Cardiac muscle cell (in vitro differentiated cells and primary cell): ENCODE results near the gene ARHGAP15. TPM values are rescaled to one million over a fixed set of nuclear protein-coding genes. Genes with fewer than 3 reads are reported as not detected.

Experiments used
- DNase-seq, 2 donors: peaks; one replicate each; pipeline versions ENCODE4 v3.0.0 to v3.0.0-alpha.2; 2010 to 2017; ENCODE audit warnings: low read depth in 1 of 2, low spot score in 1 of 2
- H3K27ac ChIP-seq: fragments of 200-600 bp; sonication (generic); 2 replicates; pipeline ENCODE4 v1.5.1; 2016
- H3K27me3 ChIP-seq: fragments of 200-600 bp; sonication (generic); 2 replicates; pipeline ENCODE4 v1.6.0; 2016; ENCODE audit warnings: control low read depth
- H3K36me3 ChIP-seq: fragments of 200-600 bp; sonication (generic); 2 replicates; pipeline ENCODE4 v1.5.1; 2016; ENCODE audit warnings: control low read depth
- H3K4me1 ChIP-seq: fragments of 200-600 bp; sonication (generic); 2 replicates; pipeline ENCODE4 v1.8.1; 2017; ENCODE audit warnings: low read depth, mild to moderate bottlenecking, mixed run types
- H3K4me3 ChIP-seq: fragments of 200-600 bp; sonication (generic); 2 replicates; pipeline ENCODE4 v1.5.1; 2016; ENCODE audit warnings: mild to moderate bottlenecking
- H3K9me3 ChIP-seq: fragments of 200-600 bp; sonication (generic); 2 replicates; pipeline ENCODE4 v1.5.1; 2017; ENCODE audit warnings: low read depth, mild to moderate bottlenecking, control low read depth
- polyA plus RNA-seq: library from polyadenylated mRNA; unstranded; fragments of >200 nt; fragmentation: Nextera tagmentation; extraction: Ambion mirVana; gene quantifications from 2 replicates; pipeline ENCODE4 v1.2.1, GENCODE V29; 2016
- total RNA-seq: library from RNA; depleted of rRNA; stranded (reverse); fragments of >200 nt; gene quantifications from 2 replicates; pipeline ENCODE4 v1.2.3, GENCODE V29; 2016
- TF ChIP-seq, protein P1 (sequence below): IDR thresholded peaks from 2 replicates; pipeline ENCODE4 v1.5.1; 2012; ENCODE audit warnings: low read depth, mild to moderate bottlenecking, low read length

ARHGAP15 gene
- total and polyA plus RNA-seq, 2 experiments from 2014 or later: not detected

DNA sequence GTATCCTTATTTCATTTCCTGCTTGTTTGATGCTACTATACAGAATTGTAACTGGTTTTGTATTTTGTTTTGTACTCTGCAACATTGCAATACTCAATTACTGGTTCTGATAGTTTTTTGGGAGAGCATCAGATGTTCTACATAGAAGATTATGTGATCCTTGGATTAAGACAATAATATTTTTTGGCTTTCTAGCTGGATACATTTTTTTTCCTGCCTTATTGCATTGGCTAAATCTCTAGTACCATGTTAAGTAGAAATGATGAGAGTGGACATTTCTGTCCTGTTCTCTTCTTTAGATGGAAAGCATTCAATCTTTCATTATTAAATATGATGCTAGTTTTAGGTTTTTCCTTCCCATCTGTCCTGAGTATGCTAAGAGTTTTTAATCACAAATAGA is 523.5 kb downstream of the ARHGAP15 start:
- H3K4me3 ChIP-seq: no peak overlapping the region
- H3K36me3 ChIP-seq: no peaks in the 10 kb centered on the region
- no peak overlapping the region for H3K27ac ChIP-seq
- H3K4me1 ChIP-seq: no peaks in the 10 kb centered on the region
- DNase-seq: no peak
- no peaks in the 10 kb centered on the region for H3K27me3 ChIP-seq
- H3K9me3 ChIP-seq: no peaks in the 10 kb centered on the region
- TF ChIP-seq, protein P1, sequence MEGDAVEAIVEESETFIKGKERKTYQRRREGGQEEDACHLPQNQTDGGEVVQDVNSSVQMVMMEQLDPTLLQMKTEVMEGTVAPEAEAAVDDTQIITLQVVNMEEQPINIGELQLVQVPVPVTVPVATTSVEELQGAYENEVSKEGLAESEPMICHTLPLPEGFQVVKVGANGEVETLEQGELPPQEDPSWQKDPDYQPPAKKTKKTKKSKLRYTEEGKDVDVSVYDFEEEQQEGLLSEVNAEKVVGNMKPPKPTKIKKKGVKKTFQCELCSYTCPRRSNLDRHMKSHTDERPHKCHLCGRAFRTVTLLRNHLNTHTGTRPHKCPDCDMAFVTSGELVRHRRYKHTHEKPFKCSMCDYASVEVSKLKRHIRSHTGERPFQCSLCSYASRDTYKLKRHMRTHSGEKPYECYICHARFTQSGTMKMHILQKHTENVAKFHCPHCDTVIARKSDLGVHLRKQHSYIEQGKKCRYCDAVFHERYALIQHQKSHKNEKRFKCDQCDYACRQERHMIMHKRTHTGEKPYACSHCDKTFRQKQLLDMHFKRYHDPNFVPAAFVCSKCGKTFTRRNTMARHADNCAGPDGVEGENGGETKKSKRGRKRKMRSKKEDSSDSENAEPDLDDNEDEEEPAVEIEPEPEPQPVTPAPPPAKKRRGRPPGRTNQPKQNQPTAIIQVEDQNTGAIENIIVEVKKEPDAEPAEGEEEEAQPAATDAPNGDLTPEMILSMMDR: no peak

DNA sequence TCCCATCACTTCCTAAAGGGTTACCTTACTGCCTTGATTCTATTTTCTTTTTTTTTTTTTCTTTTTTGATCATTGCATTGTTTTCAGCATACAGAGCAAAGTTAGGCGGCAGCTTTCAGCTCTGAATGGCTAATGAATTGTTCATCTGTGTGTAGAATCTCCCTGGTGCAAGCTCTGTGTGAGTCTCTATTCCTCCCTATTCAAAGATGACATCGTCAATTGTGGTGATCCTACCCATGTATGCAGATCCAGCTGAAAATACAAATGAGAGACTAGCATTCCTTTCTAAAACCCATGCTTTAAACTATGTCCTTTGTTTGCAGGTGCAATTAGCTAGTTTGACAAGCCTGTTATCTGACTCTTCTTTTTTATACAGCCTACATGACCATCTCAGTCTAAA is 539.0 kb downstream of the ARHGAP15 start:
- no peaks in the 10 kb centered on the region for H3K4me1 ChIP-seq
- no peak for DNase-seq
- no peaks in the 10 kb centered on the region for H3K36me3 ChIP-seq
- no peak overlapping the region for H3K27ac ChIP-seq
- no peaks in the 10 kb centered on the region for H3K27me3 ChIP-seq
- TF ChIP-seq, protein P1: no peak
- no peaks in the 10 kb centered on the region for H3K9me3 ChIP-seq
- H3K4me3 ChIP-seq: no peak overlapping the region

DNA sequence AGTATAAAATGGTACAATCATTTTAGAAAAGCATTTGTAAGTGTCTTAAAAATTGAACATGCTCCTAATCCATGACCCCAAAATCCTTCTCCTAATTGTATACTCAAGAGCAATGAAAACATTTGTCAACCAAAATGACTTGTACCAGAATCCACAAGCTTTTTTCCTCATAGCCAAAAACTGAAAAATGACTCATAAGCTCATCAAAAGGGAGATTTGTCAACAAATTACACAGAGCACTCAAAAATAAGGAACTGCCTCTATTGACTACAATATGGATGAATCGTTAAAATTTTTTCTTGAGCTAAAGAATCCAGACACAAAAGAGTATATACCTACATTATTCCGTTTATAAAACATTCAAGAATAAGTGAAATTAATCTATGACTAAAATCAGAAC is 544.8 kb downstream of the ARHGAP15 start:
- TF ChIP-seq, protein P1: no peak
- Histone ChIP-seq H3K9me3 (no peaks in the 10 kb centered on the region), H3K36me3 (no peaks in the 10 kb centered on the region), H3K27ac (no peak overlapping the region), H3K27me3 (no peaks in the 10 kb centered on the region), H3K4me3 (no peak overlapping the region), H3K4me1 (no peaks in the 10 kb centered on the region)
- no peak for DNase-seq

DNA sequence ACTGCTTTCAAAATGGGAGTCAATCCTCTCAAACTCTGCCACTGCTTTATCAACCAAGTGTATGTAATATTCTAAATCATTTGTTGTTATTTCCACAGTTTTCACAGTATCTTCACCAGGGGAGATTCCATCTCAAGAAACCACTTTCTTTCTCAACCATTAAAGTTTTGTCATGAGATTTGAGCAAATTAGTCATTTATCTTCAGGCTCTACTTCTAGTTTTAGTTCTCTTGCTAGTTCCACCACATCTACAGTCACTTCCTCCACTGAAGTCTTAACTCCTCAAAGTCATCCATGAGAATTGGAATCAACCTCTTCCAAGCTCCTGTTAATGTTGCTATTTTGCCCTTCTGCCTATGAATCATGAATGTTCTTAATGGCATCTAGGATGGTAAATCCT is 545.8 kb downstream of the ARHGAP15 start:
- H3K27ac ChIP-seq: no peak overlapping the region
- no peaks in the 10 kb centered on the region for H3K9me3 ChIP-seq
- TF ChIP-seq, protein P1: no peak
- no peaks in the 10 kb centered on the region for H3K27me3 ChIP-seq
- no peak for DNase-seq
- H3K4me1 ChIP-seq: no peaks in the 10 kb centered on the region
- H3K4me3 ChIP-seq: no peak overlapping the region
- no peaks in the 10 kb centered on the region for H3K36me3 ChIP-seq

DNA sequence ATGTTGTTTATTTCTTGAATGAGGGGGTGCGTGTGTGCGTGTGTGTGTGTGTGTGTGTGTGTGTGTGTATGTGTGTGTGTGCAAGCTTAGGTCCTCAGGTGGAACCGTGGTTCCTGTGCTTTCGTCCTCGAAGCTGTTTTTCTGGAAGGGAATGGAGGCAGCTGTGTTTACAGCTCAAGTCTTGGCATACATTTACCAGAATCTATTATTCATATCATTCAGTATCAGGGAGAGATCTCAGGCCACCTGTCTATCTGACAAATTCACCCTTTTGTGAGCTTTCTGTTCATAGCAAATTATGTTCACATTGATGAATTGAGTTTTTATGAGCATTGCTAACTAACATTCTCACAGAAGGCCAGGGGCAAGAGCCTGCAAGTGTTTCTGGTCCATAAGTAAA is 550.4 kb downstream of the ARHGAP15 start:
- no peak overlapping the region for H3K27ac ChIP-seq
- H3K4me3 ChIP-seq: no peak overlapping the region
- DNase-seq: no peak
- no peaks in the 10 kb centered on the region for H3K27me3 ChIP-seq
- H3K36me3 ChIP-seq: no peaks in the 10 kb centered on the region
- TF ChIP-seq, protein P1: no peak
- no peaks in the 10 kb centered on the region for H3K9me3 ChIP-seq
- no peaks in the 10 kb centered on the region for H3K4me1 ChIP-seq

DNA sequence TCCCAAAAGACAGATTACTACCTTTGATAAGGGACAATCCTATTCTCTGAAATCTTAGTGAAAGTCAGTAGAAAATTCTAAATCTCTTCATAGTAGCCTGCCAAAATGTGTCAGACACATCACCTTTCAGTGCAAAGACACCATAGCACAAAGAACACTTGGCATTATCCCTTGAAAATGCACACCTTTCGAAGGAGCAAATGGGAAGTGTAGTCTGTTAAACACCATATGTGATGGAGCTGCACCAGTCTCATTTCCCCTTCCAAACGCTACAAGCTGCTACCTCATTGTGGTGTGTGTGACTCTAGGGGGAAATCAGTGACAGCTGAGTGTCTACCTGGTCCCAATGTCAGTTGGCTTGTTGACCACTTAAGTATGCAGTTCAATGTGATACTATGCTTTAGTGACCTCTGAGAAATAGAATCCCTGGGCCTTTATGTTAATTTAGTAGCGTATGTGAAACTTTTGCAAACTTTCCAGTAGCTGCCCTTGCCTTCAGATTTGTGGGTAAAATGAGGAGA is 551.7 kb downstream of the ARHGAP15 start:
- Histone ChIP-seq H3K4me1 (no peaks in the 10 kb centered on the region), H3K9me3 (no peaks in the 10 kb centered on the region), H3K36me3 (no peaks in the 10 kb centered on the region), H3K27ac (no peak overlapping the region), H3K27me3 (no peaks in the 10 kb centered on the region), H3K4me3 (no peak overlapping the region)
- TF ChIP-seq, protein P1: no peak
- DNase-seq: no peak
